ENCODE measurements around the gene ZNF568.

The ZNF568 gene

DNA sequence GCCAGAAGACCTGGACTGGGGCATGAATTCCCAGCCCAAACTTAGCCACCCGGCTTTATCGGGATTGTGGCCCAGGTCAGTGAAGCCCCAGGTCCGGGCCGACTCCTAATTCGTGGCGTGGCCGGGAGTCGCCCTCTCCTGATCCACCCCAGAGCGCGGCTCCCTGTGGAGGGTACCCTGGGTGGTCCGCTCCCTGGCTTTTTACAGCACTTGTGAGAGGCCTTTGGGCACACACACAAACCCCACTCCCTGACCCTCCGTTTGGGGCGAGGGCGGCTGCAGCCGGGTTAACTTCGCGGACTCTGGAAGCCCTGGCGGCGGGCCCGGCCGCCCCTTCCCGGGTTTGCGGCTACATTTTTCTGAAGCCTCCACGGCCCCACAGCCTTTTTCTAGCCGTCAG is 56.4 kb downstream of the ZNF568 start:
- no peaks in the 10 kb centered on the region for H3K36me3 ChIP-seq (replicated peaks)
- in situ Hi-C loops (cut with MboI; ENCODE audit: low sequenced_read_pairs): no loop called here
- no peaks in the 10 kb centered on the region for H3K4me1 ChIP-seq
- no peak overlapping the region for H3K4me3 ChIP-seq
- DNase-seq (ENCODE audit: low spot score in 2 of 2): no peak
- H3K27me3 ChIP-seq (ENCODE audit: low read depth): no peaks in the 10 kb centered on the region
- H3K9me3 ChIP-seq: no peaks in the 10 kb centered on the region

GRCh38 chr19:36973021-36973843 is 57.1 kb downstream of the ZNF568 start:
- Histone ChIP-seq H3K9me3 (no peaks in the 10 kb centered on the region), H3K4me3 (no peak overlapping the region), H3K27me3 (ENCODE audit: low read depth) (no peaks in the 10 kb centered on the region), H3K36me3 (replicated peaks) (no peaks in the 10 kb centered on the region), H3K4me1 (no peaks in the 10 kb centered on the region)
- in situ Hi-C loops (cut with MboI; ENCODE audit: low sequenced_read_pairs): no loop called here
- DNase-seq (ENCODE audit: low spot score in 2 of 2): no peak

DNA sequence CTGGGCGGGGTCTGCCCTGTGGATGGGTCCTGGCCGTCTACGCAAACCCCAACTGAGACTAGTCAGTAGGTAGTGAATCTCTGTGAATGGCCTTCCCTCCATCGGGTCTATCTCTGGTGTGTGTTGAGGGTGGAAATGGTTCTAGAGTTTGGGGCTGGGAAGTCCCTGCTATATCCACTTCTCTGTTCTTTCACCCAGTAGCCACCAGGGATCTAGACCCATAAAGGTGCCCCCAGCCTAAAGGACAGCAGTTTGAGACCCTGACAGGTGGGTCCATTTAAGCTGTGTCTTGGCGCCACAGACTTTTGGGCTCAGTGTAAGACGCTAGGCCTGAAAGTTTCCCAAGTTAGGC is 57.7 kb downstream of the ZNF568 start:
- Histone ChIP-seq H3K4me3 (no peak overlapping the region), H3K36me3 (replicated peaks) (no peaks in the 10 kb centered on the region), H3K9me3 (no peaks in the 10 kb centered on the region), H3K4me1 (no peaks in the 10 kb centered on the region), H3K27me3 (ENCODE audit: low read depth) (no peaks in the 10 kb centered on the region)
- in situ Hi-C loops (cut with MboI; ENCODE audit: low sequenced_read_pairs): no loop called here
- no peak for DNase-seq (ENCODE audit: low spot score in 2 of 2)

GRCh38 chr19:36986131-36986530 is 70.0 kb downstream of the ZNF568 start:
- no peaks in the 10 kb centered on the region for H3K36me3 ChIP-seq (replicated peaks)
- no peaks in the 10 kb centered on the region for H3K4me1 ChIP-seq
- no peak overlapping the region for H3K4me3 ChIP-seq
- H3K27me3 ChIP-seq (ENCODE audit: low read depth): no peaks in the 10 kb centered on the region
- DNase-seq (ENCODE audit: low spot score in 2 of 2): no peak
- in situ Hi-C loops (cut with MboI; ENCODE audit: low sequenced_read_pairs): no loop called here
- no peaks in the 10 kb centered on the region; the same call in 1 of the 2 replicates for H3K9me3 ChIP-seq

GRCh38 chr19:36986601-36987000 is 70.5 kb downstream of the ZNF568 start:
- in situ Hi-C loops (cut with MboI; ENCODE audit: low sequenced_read_pairs): no loop called here
- Histone ChIP-seq H3K4me1 (no peaks in the 10 kb centered on the region), H3K36me3 (replicated peaks) (no peaks in the 10 kb centered on the region), H3K27me3 (ENCODE audit: low read depth) (no peaks in the 10 kb centered on the region), H3K4me3 (no peak overlapping the region), H3K9me3 (no peaks in the 10 kb centered on the region; the same call in 1 of the 2 replicates)
- DNase-seq (ENCODE audit: low spot score in 2 of 2): no peak

- Histone ChIP-seq H3K27me3 (ENCODE audit: low read depth) (no peaks in the 10 kb centered on the region), H3K4me1 (no peaks in the 10 kb centered on the region), H3K9me3 (no peaks in the 10 kb centered on the region; the same call in 1 of the 2 replicates), H3K36me3 (replicated peaks) (no peaks in the 10 kb centered on the region), H3K4me3 (no peak overlapping the region)
- DNase-seq (ENCODE audit: low spot score in 2 of 2): no peak
- in situ Hi-C loops (cut with MboI; ENCODE audit: low sequenced_read_pairs): no loop called here
Measured at GRCh38 chr19:36987091-36987490, 71.0 kb downstream of the ZNF568 start.

- no peak for DNase-seq (ENCODE audit: low spot score in 2 of 2)
- Histone ChIP-seq H3K36me3 (replicated peaks) (no peaks in the 10 kb centered on the region), H3K27me3 (ENCODE audit: low read depth) (no peaks in the 10 kb centered on the region), H3K4me3 (no peak overlapping the region), H3K4me1 (no peaks in the 10 kb centered on the region), H3K9me3 (peaks cover 3% of the 10 kb centered on the region; the same call in 1 of the 2 replicates)
- in situ Hi-C loops (cut with MboI; ENCODE audit: low sequenced_read_pairs): no loop called here
Measured at GRCh38 chr19:36997152-36997842, 81.2 kb downstream of the ZNF568 start.

DNA sequence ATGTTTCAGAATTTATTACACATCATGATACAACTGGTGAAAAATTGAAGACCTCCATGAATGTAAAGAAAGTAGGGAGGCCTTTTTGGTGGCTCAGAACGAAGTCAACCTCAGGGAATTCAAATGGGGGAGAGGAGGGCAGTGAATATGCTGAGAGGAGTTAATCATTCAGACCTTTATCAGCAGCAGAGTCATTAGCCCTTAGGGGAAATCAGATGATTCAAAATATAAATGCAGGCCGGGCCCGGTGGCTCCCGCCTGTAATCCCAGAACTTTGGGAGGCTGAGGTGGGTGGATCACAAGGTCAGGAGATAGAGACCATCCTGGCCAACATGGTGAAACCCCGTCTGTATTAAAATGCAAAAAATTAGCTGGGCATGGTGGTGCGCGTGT is 81.7 kb downstream of the ZNF568 start:
- no peak overlapping the region for H3K4me3 ChIP-seq
- H3K4me1 ChIP-seq: no peaks in the 10 kb centered on the region
- H3K36me3 ChIP-seq (replicated peaks): no peaks in the 10 kb centered on the region
- H3K9me3 ChIP-seq: peaks cover 3% of the 10 kb centered on the region; the same call in 1 of the 2 replicates
- DNase-seq (ENCODE audit: low spot score in 2 of 2): no peak
- in situ Hi-C loops (cut with MboI; ENCODE audit: low sequenced_read_pairs): no loop called here
- H3K27me3 ChIP-seq (ENCODE audit: low read depth): no peaks in the 10 kb centered on the region

DNA sequence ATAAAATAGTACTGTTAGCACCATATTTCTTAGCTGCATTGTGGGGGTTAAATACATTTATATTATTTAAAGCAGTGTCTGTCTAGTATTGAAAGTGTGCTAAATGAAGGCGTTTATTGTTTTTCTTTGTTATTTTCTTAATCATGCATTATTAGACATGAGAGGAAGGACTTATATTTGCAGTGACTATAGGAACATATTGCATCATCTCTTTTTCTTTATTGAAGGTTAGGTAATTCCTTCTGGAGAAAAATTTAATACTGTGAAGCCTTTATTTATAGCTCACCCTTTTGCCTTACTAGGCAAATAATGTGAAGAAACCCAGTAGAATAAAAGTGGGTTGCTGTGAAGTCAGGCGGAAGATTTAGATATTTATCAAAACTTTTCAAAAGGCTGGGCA is 83.2 kb downstream of the ZNF568 start:
- H3K4me3 ChIP-seq: no peak overlapping the region
- DNase-seq (ENCODE audit: low spot score in 2 of 2): no peak
- in situ Hi-C loops (cut with MboI; ENCODE audit: low sequenced_read_pairs): no loop called here
- H3K9me3 ChIP-seq: peaks cover 3% of the 10 kb centered on the region; the same call in 1 of the 2 replicates
- H3K27me3 ChIP-seq (ENCODE audit: low read depth): no peaks in the 10 kb centered on the region
- H3K36me3 ChIP-seq (replicated peaks): no peaks in the 10 kb centered on the region
- H3K4me1 ChIP-seq: no peaks in the 10 kb centered on the region

- in situ Hi-C loops (cut with MboI; ENCODE audit: low sequenced_read_pairs): no loop called here
- no peak for DNase-seq (ENCODE audit: low spot score in 2 of 2)
- Histone ChIP-seq H3K27me3 (ENCODE audit: low read depth) (no peaks in the 10 kb centered on the region), H3K36me3 (replicated peaks) (no peaks in the 10 kb centered on the region), H3K4me1 (no peaks in the 10 kb centered on the region), H3K4me3 (no peak overlapping the region), H3K9me3 (no peaks in the 10 kb centered on the region)
Measured at GRCh38 chr19:37007587-37008220, 91.6 kb downstream of the ZNF568 start.

DNA sequence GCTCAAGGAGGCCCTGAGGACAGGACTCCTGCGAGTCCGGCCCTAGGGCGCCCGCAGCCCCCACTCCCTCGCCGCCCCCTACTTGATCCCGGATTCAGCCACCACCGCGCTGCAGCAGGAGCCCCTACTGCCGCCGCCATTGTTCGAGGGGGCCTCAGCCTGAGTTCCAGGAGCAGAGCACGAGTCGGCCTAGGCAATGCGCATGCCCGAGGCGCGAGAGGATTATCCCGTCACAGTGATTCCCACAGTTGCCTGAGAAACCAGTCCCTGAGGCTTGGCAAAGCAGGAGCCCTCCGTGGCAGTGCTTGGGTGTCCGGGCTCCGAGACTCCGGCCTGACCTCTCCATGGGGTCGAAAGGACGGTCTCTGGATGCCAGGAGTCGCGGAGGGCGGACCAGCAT is 93.7 kb downstream of the ZNF568 start:
- Histone ChIP-seq H3K9me3 (no peaks in the 10 kb centered on the region; the same call in 1 of the 2 replicates), H3K36me3 (replicated peaks) (no peaks in the 10 kb centered on the region), H3K4me1 (no peaks in the 10 kb centered on the region), H3K27me3 (ENCODE audit: low read depth) (no peaks in the 10 kb centered on the region), H3K4me3 (no peak overlapping the region)
- DNase-seq (ENCODE audit: low spot score in 2 of 2): no peak
- in situ Hi-C loops (cut with MboI; ENCODE audit: low sequenced_read_pairs): no loop called here

DNA sequence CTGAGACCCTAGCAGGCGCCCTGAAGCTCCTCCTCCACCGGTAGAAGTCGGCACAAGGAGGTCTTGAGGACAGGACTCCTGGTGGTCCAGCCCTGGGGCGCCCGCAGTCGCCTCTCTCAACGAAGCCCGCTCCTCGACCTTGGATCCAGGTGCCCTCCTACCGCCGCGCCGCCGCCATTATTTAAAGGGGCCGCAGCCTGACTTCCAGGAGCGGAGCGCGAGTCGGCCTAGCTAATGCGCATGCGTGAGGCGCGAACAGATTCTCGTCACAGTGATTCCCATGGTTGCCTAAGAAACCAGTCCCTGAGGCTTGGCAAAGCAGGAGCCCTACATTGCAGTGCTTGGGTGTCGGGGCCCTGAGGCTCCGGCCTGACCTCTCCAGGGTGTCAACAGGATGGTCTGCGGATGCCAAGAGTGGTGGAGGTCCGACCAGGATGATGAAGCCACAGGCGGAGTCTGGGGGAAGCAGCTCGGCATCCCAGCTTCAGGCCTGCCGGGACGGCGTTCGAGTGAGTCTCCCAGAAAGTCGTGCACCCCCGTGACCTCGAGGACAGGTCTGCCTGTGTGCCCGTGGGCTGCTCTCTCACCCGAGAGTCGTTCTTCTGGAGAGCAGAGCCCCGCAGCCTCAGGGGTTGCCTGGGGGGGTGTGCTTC is 96.1 kb downstream of the ZNF568 start:
- H3K36me3 ChIP-seq (replicated peaks): no peaks in the 10 kb centered on the region
- H3K4me1 ChIP-seq: no peaks in the 10 kb centered on the region
- in situ Hi-C loops (cut with MboI; ENCODE audit: low sequenced_read_pairs): no loop called here
- no peaks in the 10 kb centered on the region; the same call in 1 of the 2 replicates for H3K9me3 ChIP-seq
- DNase-seq (ENCODE audit: low spot score in 2 of 2): no peak
- no peaks in the 10 kb centered on the region for H3K27me3 ChIP-seq (ENCODE audit: low read depth)
- no peak overlapping the region for H3K4me3 ChIP-seq

DNA sequence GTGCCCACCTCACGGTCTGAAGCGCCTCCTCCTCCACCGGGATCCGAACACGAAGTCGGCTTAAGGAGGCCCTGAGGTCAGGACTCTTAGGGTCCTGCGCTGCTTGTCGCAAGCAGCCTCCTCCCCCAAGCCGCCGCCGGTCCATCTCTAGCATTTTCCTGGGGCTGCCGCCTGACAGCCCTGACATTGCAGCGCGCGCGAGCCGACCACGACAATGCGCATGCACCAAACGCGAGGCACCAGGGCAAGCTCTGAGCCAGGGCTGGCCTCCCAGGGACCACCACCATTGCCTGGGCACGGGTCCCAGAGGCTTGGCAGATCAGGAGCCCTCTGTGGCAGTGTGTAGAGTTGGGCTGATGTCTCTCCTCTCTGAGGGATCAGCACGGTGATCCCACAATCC is 98.3 kb downstream of the ZNF568 start:
- no peak overlapping the region for H3K4me3 ChIP-seq
- no peak for DNase-seq (ENCODE audit: low spot score in 2 of 2)
- H3K27me3 ChIP-seq (ENCODE audit: low read depth): no peaks in the 10 kb centered on the region
- H3K4me1 ChIP-seq: no peaks in the 10 kb centered on the region
- H3K9me3 ChIP-seq: no peaks in the 10 kb centered on the region; the same call in 1 of the 2 replicates
- in situ Hi-C loops (cut with MboI; ENCODE audit: low sequenced_read_pairs): no loop called here
- no peaks in the 10 kb centered on the region for H3K36me3 ChIP-seq (replicated peaks)

- Histone ChIP-seq H3K36me3 (replicated peaks) (no peaks in the 10 kb centered on the region), H3K27me3 (ENCODE audit: low read depth) (no peaks in the 10 kb centered on the region), H3K4me1 (no peaks in the 10 kb centered on the region), H3K4me3 (no peak overlapping the region), H3K9me3 (no peaks in the 10 kb centered on the region)
- in situ Hi-C loops (cut with MboI; ENCODE audit: low sequenced_read_pairs): no loop called here
- DNase-seq (ENCODE audit: low spot score in 2 of 2): no peak
Measured at GRCh38 chr19:37045140-37045539, 129.0 kb downstream of the ZNF568 start.
